Gastrocnemius medialis (tissue), 4 donors: ENCODE measurements around the gene HIC1.
A peak's percentile ranks its signal among the peaks of the same experiment; 100 is the strongest.

Experiments
- POLR2A ChIP-seq, 2 donors: fragments of 450-650 bp; IDR thresholded peaks; one replicate each; pipeline ENCODE4 v1.6.1; 2017; ENCODE audit warnings: antibody characterized with exemption in 2 of 2, mild to moderate bottlenecking in 2 of 2, moderate library complexity in 2 of 2
- TF ChIP-seq, protein P1 (sequence below), 5 experiments: fragments of 450-650 bp in 3 of 5; fragments of 200-600 bp in 2 of 5; sonication (generic) in 2 of 5; IDR thresholded peaks in 4 of 5; conservative IDR thresholded peaks in 1 of 5; 1 replicate in 4 of 5; 2 replicates in 1 of 5; pipeline ENCODE4 v1.5.1; 2016 to 2019; ENCODE audit warnings: antibody characterized with exemption in 5 of 5, mild to moderate bottlenecking in 3 of 5, moderate library complexity in 3 of 5

DNA sequence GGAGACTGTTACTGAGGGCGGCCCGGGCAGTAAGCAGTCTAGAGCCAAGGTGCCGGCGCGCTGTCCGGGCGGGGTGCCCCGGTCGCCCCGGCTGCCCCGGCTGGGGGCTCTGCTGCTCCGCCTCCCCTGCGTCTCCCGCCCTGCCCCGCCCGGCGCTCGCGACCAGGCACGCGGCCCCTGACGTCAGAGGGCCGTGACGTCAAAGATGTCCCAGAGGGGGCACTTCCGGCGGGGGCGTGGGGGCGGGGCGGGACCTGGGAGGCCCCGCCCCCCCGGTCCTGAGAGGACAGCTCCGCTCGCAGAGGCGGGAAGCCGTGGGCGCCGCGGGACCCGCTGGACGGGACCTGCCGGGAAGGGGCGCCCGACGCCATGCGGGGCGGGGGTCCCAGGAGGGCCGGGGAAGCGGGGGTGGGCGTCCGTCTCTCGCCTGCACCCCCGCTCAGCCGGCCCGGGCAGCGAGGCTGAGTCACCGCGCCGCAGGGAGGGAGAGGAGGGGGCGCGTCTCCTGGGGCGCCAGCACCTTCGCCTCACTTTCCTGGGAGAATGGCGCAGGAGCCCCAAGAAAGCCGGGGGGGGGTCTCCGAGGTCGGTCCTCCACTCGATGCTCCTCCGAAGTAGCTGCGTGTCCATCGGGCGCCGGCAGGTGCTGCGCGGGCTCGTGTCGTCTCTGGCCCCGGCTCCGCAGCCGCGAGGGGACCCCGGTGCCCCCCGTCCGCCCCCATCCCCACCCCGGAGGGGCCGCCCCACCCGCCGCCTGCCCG is 4.4 kb upstream of the HIC1 start:
- TF ChIP-seq, protein P1, sequence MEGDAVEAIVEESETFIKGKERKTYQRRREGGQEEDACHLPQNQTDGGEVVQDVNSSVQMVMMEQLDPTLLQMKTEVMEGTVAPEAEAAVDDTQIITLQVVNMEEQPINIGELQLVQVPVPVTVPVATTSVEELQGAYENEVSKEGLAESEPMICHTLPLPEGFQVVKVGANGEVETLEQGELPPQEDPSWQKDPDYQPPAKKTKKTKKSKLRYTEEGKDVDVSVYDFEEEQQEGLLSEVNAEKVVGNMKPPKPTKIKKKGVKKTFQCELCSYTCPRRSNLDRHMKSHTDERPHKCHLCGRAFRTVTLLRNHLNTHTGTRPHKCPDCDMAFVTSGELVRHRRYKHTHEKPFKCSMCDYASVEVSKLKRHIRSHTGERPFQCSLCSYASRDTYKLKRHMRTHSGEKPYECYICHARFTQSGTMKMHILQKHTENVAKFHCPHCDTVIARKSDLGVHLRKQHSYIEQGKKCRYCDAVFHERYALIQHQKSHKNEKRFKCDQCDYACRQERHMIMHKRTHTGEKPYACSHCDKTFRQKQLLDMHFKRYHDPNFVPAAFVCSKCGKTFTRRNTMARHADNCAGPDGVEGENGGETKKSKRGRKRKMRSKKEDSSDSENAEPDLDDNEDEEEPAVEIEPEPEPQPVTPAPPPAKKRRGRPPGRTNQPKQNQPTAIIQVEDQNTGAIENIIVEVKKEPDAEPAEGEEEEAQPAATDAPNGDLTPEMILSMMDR (IDR thresholded peaks at IDR 0.05 in 4 of 5, conservative IDR thresholded peaks at IDR 0.05 in 1 of 5) = no peak
- TF ChIP-seq POLR2A (IDR thresholded peaks at IDR 0.05) = peak; percentile 8 to 13
